ENCODE measurements around the gene MAP1LC3B.

The MAP1LC3B gene

DNA sequence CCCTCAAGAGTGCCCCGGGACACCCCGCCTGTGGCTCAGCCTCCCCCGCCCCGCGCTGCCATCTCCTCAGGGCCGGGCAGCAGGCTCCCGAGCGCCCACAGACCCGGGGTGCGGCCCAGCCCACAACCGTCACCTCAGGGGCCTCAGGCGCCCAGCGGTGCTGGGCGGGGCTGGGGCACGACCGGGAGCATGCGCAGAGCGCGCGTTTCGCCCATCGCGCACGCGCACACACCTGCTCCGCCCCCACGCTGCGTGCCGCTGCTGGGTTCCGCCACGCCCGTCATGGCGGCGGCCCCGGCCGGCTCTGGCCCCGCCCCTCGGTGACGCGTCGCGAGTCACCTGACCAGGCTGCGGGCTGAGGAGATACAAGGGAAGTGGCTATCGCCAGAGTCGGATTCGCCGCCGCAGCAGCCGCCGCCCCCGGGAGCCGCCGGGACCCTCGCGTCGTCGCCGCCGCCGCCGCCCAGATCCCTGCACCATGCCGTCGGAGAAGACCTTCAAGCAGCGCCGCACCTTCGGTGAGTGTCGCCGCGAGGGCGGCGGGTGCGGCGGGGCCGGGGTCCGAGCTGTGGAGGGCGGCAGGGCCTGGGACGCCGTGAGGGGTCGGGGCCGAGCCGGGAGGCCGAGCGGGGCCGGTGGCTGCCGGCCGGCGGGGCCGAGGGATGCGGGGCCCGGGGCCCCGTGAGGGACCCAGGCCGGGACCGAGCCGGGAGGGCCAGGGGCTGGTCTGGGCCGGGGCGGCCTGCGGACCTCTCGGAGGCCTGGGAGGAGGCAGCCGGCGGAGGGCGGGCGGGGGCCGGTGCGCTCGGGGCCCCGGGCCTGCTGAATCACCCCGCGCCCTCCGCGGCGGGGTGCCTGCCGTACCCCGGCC, at the start of gene MAP1LC3B:
MAP1LC3B (plus strand) TSS at position 387 of the 871 bp plus-strand sequence; CDS start at position 479, 92 bp downstream.
- DNase-seq (ENCODE audit: low read depth in 2 of 2), result peak; percentile 98

GRCh38 chr16:87342504-87342903, 49.6 kb upstream of the MAP1LC3B start:
- DNase-seq (ENCODE audit: low read depth in 2 of 2), result no peak

- no peak for DNase-seq (ENCODE audit: low read depth in 2 of 2)
Observed at GRCh38 chr16:87342978-87343752, 49.0 kb upstream of the MAP1LC3B start.

- DNase-seq (ENCODE audit: low read depth in 2 of 2), result no peak
Observed at GRCh38 chr16:87343753-87344050, 48.4 kb upstream of the MAP1LC3B start.

DNA sequence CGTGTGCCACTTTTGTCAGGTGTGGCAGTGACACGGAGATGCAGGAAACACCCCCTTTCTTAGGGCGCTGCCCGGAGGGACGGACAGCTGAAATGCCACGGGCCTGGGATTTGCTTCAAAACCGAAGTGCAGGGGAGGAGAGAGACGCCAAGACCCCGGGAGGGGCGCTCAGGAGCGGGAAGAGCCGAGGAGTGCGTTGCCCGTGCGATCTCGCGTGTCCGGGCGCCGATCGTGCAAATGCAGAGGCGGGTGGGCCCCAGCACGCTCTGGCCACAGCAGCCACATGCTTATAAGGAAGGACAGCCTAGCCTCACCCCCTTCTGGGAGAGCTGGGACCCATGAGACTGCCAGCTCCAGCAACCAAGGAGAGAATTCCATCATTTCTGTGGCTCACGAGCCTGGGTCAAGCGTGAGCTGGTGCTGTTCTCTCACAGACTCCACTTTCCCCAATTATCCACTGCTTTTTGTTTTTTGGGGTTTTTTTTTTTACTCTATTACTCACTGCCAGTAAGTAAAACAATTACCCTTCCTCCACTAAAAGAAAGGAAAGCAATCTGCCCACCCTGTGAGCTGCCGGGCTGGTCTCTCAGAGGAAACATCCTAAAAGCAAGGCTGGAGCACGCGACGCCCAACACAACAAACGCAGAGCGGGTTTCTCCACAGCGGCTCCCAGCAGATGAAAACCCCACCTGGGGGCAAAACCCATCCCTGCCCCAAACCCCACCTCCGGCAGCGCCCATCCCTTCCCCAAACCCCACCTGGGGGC, 47.8 kb upstream of the MAP1LC3B start:
- no peak for DNase-seq (ENCODE audit: low read depth in 2 of 2)

DNA sequence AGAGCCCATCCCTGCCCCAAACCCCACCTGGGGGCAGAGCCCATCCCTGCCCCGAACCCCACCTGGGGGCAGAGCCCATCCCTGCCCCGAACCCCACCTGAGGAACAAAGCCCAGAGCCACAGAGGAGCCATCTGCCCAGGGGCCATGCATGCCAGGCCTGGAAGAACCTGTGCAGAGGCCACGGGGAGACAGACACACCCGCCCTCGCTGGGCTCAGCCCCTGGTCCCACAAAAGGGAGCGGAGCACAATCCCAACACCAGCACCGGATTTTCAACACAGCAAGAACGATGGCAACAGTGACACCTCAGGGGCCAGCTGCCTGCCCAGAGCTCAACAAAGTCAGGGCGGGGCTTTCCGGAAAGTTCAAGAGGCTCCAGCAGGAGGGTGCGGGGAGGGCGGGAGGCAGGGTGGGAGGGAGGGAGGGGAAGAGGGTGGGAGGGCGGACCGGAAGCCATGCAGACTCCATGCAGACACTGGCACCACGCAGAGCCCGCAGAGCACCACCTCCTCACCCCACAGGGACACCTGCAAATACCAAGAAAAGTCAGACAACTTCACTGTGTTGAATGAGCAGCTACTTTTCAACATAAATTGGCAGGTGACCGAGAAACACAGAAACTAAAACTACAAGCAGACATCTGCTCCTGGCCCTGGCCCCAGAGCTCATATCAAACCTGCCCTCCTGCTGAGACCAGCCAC, 47.1 kb upstream of the MAP1LC3B start:
- peak; percentile 13 to 34 for DNase-seq (ENCODE audit: low read depth in 2 of 2)

- DNase-seq (ENCODE audit: low read depth in 2 of 2), result no peak
Observed at GRCh38 chr16:87345726-87346424, 46.3 kb upstream of the MAP1LC3B start.

DNA sequence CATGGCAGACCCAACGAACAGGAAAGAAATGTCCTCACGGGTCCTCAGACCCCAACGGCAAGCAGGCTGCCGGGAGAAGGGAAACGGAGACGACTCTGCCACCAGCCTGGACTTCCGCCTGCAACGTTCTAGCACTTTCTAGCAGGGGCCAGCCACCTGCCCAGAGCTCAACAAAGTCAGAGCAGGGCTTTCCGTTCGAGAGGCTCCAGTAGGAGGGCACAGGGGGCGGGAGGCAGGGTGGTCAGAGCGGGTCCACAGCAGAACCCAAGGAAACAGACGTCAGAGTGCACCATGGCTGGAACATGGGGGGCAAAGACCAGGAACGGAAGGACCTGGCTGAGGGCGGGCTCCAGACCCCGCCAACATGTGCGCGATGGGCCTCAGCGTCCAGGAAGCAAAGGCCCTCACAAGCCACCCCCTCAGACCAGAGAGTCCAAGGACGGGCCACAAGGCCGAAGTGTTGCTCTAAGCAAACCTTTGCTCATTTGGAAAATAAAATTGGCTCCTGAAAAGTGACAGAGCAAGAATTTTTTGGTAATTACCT, 45.5 kb upstream of the MAP1LC3B start:
- no peak for DNase-seq (ENCODE audit: low read depth in 2 of 2)

GRCh38 chr16:87347932-87348615, 44.1 kb upstream of the MAP1LC3B start:
- DNase-seq (ENCODE audit: low read depth in 2 of 2), result no peak

DNA sequence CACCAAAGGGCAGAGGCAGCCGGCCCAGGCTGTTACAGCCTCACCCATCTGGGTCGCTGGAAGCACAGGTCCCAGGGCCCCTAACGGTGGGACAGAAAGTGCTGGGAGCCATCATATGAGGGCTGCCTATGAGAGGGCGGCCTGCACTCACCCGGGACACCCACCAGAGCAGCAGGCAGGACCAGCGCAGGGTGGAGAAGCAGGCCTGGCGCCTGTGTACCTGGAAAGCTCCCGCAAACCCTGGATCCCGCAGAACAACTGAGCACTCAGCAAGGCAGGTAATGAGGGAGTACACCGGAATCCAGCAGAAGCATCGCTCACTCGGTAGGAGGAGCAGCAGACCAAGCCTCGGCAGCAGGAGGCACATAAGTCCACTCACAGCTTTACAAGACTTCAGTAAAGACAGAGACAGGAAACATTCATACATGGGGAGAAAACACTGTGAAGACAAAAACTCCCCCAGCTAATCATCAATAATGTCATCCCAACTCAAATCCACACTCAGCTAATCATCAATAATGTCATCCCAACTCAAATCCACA, 43.4 kb upstream of the MAP1LC3B start:
- DNase-seq (ENCODE audit: low read depth in 2 of 2), result no peak

DNA sequence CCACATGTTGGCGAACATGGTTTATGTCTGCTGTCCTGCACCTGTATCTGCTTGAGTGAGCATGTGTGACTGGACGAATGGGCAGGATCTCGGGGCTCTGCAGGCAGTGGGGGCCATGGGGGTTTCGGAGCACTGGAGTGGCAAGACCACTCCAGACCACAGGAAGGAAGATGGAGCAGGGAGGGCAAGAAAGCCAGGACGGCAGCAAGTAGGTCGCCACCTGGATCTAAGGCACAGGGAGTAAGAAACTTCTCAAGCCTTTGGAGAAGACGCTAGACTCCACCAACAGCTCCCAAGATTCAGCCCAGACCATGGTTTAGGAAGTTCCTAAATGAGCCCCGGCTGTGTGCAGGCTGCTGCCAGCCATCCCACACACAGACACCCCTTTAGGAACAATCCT, 42.1 kb upstream of the MAP1LC3B start:
- DNase-seq (ENCODE audit: low read depth in 2 of 2), result no peak

- DNase-seq (ENCODE audit: low read depth in 2 of 2), result no peak
Observed at GRCh38 chr16:87350681-87351319, 41.3 kb upstream of the MAP1LC3B start.

GRCh38 chr16:87351320-87351698, 40.8 kb upstream of the MAP1LC3B start:
- DNase-seq (ENCODE audit: low read depth in 2 of 2), result no peak

DNA sequence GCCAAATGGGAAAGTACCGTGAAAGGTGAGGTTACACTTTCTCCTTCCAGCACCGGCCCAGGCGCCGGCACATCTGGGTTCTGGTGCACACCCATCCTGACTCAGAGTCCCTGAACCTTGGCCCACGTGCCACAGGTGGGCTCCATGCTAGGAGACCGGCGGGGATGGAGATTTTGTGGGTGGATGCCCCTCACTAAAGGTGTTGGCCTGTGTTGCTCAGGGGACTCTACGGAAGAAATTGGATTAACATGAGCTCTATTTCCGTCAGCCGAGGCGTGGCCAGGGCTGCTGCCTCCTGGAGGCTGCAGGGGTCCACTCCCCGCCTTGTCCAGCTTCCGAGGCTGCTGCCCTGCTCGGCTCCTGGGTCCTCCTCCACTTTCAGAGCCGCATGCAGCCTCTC, 39.3 kb upstream of the MAP1LC3B start:
- DNase-seq (ENCODE audit: low read depth in 2 of 2), result no peak

DNA sequence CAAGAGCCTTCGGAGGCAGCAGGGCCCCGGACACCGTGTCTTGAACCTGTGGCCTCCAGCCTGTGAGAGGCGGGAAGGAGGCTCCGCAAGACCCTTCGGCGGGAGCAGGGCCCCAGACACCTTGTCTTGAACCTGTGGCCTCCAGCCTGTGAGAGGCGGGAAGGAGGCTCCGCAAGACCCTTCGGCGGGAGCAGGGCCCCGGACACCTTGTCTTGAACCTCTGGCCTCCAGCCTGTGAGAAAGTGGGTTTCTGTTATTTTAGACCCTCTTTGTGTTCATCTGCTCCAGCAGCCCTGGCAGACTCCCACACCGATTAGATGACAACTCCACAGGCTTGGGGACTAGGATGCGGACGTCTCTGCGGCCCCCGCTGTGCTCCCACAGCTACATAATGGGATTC, 38.5 kb upstream of the MAP1LC3B start:
- DNase-seq (ENCODE audit: low read depth in 2 of 2), result no peak

DNA sequence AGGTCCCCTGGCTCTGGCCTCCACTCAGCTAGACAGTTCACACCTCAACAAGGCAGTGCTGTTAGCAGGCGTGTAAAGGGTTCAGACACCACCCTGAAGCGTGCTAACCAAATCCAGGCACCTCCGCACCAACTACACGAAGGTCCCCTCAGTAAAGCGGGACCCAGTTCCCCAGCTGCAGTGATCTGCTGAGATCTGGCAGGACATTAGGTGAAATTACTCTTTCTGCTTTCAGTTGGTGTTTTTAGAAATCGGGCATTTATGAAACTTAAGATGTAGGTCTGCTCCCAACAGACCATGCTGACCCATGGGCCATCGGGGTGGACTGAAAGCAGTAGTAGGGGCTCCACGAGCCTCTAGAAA, 35.7 kb upstream of the MAP1LC3B start:
- DNase-seq (ENCODE audit: low read depth in 2 of 2), result no peak

DNA sequence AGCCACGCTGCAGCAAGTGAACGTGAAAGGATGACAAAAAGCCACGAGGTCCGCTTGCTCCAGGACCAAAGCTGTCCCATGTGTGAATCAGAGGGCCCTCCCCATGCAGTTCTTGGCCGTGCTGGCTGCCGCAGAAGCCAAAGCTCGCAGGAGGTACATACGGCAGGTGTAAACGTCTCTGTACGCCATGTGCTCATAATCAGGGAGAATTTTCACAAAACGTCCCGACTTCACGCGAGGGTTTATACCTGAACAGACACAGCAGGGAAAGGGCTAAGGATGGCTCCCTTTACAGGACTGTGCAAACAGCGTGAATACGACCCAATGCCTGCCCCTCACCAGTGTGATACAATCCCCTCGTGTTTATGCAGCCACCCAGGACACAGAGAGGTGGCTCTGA, 33.9 kb upstream of the MAP1LC3B start:
- no peak for DNase-seq (ENCODE audit: low read depth in 2 of 2)

- no peak for DNase-seq (ENCODE audit: low read depth in 2 of 2)
Observed at GRCh38 chr16:87358696-87359095, 33.4 kb upstream of the MAP1LC3B start.

GRCh38 chr16:87359121-87359520, 33.0 kb upstream of the MAP1LC3B start:
- DNase-seq (ENCODE audit: low read depth in 2 of 2), result no peak
